Activated naive CD8-positive, alpha-beta T cell treated with anti-CD3 and anti-CD28 coated beads, Interleukin-2, amount 50 U/mL, for 16 hours (primary cell): Measurements from ENCODE around the gene FAXDC2.
"Not testable (repeated sequence)": the region's sequence is repeated elsewhere in the genome, so short reads cannot be mapped to it uniquely, and the experiment has no call there.

Source experiments
- DNase-seq: peaks from one replicate; pipeline ENCODE4 v3.0.0-alpha.2; 2020; ENCODE audit warnings: low read depth, low spot score

The FAXDC2 gene

DNA sequence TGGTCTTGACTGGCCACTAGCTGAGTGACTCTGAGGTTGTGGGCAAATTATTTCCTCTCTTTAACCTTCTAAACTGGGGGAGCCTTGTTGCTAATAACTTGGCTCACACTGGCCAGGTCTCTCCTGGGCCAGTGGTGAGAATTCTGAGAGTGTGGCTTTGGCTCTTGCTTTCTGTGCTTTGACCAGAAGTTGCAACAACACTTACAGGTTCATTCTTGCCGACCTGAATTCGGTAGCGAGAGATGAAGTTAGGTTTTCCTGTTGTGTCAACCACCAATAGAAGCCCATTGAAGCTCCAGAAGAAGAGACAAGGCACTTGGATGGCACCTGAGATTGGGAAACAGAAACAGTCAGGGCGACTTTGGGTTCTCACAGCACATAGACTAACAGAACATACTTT, 19.8 kb downstream of the FAXDC2 start:
- DNase-seq = no peak

DNA sequence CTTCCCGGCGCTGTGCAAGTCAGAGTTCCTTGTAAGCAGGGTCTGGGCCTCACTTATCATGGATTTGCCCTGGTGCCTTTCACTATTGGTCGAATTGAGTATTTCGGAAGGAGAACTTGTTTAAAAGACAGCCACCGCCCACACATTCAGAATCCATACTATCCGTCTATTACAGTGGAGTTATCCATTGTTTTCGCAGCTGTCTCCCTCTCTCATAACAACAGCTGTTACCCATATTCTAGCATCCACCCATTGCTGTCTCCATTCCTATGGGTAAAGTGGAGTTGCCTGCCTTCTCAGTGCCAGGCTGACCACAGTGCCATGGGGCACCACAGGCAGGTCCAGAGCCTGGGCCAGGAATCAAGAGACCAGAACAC, 20.2 kb downstream of the FAXDC2 start:
- no peak for DNase-seq

GRCh38 chr5:154829589-154830218, 20.7 kb downstream of the FAXDC2 start:
- DNase-seq = no peak

GRCh38 chr5:154829181-154829588, 21.2 kb downstream of the FAXDC2 start:
- no peak for DNase-seq

DNA sequence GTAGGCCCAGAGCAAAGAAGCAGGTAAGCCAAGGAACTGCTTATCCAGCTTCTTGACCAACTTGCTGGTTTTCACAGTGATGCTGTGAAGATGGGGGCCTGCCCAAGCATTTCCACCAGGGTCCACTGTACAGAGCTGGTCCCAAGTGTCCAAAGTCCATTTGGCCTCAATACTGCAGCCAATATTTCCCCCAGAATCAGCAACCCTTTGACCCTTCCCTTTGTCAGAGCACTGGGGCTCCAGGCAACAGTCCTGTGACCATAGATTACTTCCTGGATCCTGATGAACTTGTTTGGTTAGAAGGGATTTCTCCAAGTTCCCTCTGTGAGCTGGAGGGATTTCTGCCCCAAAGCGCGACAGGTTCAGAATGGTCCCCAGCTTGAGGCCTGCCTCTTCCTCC, 26.3 kb downstream of the FAXDC2 start:
- DNase-seq = no peak

GRCh38 chr5:154823605-154824004, 26.8 kb downstream of the FAXDC2 start:
- no peak for DNase-seq

DNA sequence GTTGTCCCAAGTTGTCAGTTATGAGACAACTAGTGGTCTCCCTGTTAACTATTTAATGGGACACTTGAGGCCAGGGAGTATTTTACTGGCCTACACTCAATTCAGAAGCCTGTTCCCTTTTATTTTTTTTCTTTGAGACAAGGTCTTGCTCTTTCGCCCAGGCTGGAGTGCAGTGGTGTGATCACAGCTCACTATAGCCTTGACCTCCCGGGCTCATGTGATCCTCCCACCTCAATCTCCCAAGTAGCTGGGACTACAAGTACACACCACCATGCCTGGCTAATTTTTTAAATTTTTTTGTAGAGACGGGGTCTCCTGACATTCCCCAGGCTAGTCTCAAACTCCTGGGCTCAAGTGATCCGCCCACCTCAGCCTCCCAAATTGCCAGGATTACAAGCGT, 27.5 kb downstream of the FAXDC2 start:
- DNase-seq = not testable (repeated sequence)

DNA sequence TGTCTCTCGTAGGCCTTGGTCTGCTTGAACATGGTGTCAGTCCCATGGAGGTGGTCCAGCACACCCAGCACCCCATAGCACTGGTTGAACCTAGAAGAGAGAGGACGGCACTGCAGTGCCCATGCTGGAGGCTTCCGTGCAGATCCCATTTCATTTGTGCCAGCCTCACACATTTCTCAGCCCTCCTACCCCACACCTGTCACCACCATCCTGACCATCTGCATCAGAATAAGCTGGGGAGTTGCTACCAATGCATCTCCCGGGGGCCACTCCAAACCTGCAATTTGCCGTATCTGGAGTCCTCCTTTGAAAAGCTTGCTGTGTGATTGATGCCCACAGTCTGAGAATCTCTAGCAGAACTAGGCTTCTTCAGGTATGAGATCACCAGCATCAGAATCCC, 30.0 kb downstream of the FAXDC2 start:
- DNase-seq = no peak

DNA sequence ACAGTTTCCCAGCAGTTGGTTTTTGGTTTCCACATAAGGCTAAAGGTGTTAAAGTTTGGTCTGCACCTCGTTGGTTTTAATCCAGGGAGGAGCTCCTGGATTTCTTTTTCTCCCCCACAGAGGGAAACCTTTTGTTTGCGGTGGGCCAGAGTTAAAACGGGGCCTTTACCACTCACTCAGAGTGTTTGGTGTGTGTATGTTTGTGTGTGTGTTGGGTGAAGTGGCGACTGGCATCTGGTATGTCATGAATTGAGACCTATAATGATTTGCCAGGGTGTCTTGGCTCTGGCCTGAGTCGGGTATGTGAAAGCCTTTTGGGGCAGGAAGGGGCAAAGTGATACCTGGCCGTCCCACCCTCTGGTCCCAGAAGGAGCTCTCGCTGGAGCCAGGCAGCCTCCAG, 30.9 kb downstream of the FAXDC2 start:
- DNase-seq = no peak

GRCh38 chr5:154818471-154819116, 31.8 kb downstream of the FAXDC2 start:
- DNase-seq = no peak

- no peak for DNase-seq
Measured at GRCh38 chr5:154817815-154818214, 32.6 kb downstream of the FAXDC2 start.

- DNase-seq = no peak
Measured at GRCh38 chr5:154816891-154817492, 33.4 kb downstream of the FAXDC2 start.

DNA sequence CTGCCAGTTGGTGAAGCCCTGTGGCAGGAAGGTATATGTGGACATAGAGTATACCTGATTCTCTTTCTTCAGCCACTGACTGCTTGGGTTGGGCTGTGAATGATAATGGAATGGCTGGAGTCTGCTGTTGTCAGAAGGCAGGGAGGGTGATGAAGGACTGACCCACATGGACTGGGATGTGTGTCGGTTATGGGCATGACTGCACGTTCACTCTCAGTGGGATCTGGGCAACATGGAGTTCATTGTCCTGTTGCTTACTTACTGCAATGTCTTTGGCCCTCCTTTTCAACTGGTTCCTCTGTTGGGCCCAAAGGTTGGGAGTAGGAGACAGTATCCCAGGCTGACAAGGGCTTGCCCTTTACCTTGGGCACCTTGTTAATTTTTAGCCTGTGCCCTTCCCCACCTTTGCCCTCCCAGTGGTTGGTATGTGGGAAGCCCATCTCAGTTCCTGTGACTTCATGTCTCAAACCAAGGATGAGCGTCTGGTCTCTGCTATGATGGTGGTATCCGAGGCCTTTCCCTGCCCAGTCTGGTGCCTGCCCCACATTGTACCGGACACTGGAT, 34.6 kb downstream of the FAXDC2 start:
- no peak for DNase-seq

GRCh38 chr5:154815025-154815424, 35.4 kb downstream of the FAXDC2 start:
- no peak for DNase-seq

DNA sequence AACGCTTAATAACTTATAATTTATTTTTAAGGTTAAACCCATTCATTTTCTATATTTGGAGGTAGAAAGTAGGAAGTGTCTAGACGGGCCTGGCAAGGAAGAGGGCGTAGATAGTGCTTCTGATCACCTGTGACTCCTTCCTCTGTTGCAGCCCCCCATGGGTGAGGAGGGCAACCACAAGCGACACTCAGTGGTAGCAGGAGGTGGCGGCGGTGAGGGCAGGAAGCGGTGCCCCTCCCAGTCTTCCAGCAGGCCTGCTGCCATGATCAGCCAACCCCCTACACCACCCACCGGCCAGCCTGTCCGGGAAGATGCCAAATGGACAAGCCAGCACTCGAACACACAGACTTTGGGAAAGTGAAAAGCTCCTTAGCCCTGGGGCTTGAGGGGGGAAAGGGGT, 36.7 kb downstream of the FAXDC2 start:
- no peak for DNase-seq

DNA sequence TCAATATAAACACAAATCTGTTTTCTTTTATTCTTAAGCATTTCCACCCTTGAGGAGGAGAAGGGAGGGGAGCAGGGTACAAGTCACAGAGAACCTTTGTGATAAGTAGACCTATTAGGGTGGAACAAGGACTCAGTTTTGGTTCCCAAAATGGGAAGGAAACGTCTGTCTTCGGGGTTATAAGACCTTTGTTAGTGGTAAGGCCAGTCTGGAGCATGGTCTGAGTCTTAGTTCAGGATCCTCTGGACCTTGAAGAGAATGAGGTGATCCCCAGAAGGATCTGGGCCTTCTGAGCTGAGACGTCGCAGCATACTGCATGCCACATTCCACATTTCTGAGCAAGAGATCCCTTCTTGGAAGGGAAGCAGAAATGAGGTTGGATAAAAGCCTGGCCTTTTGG, 37.2 kb downstream of the FAXDC2 start:
- DNase-seq = no peak

DNA sequence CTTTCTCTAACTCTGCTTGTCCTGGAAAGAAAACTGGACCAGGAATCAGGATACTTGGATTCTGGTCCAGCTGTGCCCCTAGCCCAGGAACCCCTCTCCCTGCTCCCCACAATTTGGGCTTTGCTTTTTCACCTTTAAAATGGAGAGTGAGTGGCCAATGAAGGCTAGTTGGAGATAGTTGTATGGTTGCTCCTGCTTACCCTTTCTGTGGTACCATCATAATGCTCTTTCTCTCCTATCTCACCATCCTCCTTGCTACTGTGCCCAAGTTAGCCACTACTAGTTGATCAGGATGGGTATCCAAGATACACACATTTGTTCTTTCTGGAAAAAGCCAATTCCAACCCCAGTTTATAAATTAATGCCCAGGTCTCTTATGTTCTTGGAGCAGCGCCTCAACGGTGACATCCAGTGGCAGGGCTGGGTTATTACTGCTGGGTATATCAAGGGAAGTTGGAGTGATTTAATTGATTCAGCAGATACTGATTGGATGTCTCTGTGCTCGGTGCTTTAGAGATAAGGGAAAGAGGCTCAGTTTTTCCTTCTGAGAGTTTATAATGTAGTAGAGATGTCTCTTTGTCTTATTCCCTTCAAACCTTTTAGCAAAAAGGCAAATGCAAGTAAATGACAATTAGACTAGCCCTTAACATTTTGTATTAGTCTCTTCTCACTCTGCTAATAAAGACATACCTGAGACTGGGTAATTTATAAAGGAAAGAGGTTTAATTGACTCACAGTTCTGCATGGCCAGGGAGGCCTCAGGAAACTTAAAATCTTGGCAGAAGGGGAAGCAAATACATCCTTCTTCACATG, 38.5 kb downstream of the FAXDC2 start:
- DNase-seq = peak; percentile 32

GRCh38 chr5:154811239-154811638, 39.2 kb downstream of the FAXDC2 start:
- DNase-seq = no peak

DNA sequence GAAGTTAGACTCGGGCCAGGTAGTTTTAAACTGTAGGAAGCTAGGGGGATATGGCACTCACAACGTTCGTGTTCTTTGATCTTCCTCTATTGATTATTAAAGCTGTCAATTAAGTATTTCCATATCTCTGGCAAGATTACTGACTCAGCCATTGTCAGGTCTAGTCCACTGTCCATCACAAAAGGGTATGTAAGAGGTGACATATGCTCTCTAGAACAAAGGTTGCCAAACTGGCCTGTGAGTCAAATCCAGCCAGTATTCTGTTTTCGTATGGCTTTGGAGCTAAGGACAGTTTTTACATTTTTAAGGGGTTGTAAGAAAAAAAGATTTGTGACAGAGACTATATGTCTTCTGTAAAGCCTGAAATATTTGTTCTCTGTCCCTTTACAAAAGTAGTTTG, 44.2 kb downstream of the FAXDC2 start:
- DNase-seq = no peak

DNA sequence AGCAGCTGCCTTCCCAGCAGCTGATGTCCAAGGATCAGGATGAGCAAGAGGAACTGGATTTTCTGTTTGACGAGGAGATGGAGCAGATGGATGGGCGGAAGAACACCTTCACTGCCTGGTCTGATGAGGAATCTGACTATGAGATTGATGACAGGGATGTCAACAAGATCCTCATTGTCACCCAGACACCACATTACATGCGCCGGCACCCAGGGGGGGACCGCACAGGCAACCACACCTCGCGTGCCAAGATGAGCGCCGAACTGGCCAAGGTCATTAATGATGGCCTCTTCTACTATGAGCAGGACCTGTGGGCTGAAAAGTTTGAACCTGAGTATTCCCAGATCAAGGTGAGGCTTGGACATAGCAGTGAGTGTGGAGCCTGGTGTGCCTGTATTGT, 48.4 kb downstream of the FAXDC2 start:
- DNase-seq = no peak

- DNase-seq = no peak
Measured at GRCh38 chr5:154801083-154801482, 49.3 kb downstream of the FAXDC2 start.

DNA sequence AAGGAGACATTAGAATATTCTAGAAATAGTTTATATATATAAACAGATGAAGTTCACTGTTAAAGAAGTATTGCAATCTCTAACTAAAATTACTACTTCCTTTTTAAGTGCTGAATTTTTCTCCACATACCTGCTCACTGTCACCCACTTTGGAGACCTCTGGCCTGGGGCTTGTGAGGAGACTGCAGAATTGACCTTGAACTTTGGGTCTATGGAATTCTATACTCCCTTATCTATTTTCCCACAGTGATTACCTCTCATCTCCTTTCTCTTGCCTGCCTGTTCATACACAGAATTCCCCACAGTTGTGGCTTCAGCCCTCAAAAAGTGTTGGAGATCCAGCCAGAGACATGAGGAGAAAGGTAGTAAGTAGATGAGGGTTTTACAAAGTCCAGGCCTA, 49.8 kb downstream of the FAXDC2 start:
- no peak for DNase-seq
